ENCODE results near the gene ZFAND6.

- TF ChIP-seq EZH2 (IDR thresholded peaks at IDR 0.05) = no peak
- no peak for TF ChIP-seq POLR2AphosphoS5 (IDR thresholded peaks at IDR 0.05; ENCODE audit: borderline replicate concordance, low read depth, low read length)
- no peak for TF ChIP-seq FOXP2 (optimal IDR thresholded peaks at IDR 0.05; ENCODE audit: control extremely low read depth, extremely low read length, insufficient read depth)
Measured at GRCh38 chr15:80159811-80160569, 100.5 kb downstream of the ZFAND6 start.

Measured in SK-N-MC (cell line).